HEK293 (cell line): ENCODE measurements around the gene SEC22A.

Experiments used
- CTCF ChIA-PET: fragments of 350-600 bp; formaldehyde crosslinking; extraction: SDS; loops from one replicate; lab custom pipeline; 2021; ENCODE audit warnings: antibody characterized with exemption; lab: Yijun Ruan, JAX
- POLR2A ChIA-PET: fragments of 300-600 bp; formaldehyde crosslinking; extraction: SDS; loops from one replicate; lab custom pipeline; 2020; ENCODE audit warnings: antibody characterized with exemption, inconsistent platforms; lab: Yijun Ruan, JAX
- H3K27ac ChIP-seq: fragments of 200-500 bp; sonication (Bioruptor generic); 2 replicates; pipeline ENCODE4 v1.5.1; 2014; ENCODE audit warnings: low read depth, low read length, control low read depth, inconsistent platforms; ENCODE audit errors: extremely low read depth
- H3K36me3 ChIP-seq, 2 experiments: fragments of 200-500 bp in 1 of 2; sonication (Bioruptor generic) in 1 of 2; 1 replicate in 1 of 2; 2 replicates in 1 of 2; pipeline ENCODE4 v1.5.1; 2014 to 2017; ENCODE audit warnings: inconsistent platforms in 2 of 2, low read length in 2 of 2; ENCODE audit not compliant: control insufficient read depth in 2 of 2, insufficient read depth in 1 of 2
- H3K4me1 ChIP-seq: fragments of 200-500 bp; sonication (Bioruptor generic); 2 replicates; pipeline ENCODE4 v1.5.1; 2014; ENCODE audit warnings: mild to moderate bottlenecking, low read length, inconsistent platforms; ENCODE audit not compliant: control insufficient read depth, insufficient read depth
- H3K4me3 ChIP-seq: 2 replicates; pipeline ENCODE4 v1.5.1; 2011; ENCODE audit warnings: low read depth, mild to moderate bottlenecking, control low read depth, low read length, moderate library complexity
- H3K9me3 ChIP-seq: fragments of 200-500 bp; sonication (Bioruptor generic); 2 replicates; pipeline ENCODE4 v1.5.1; 2014; ENCODE audit warnings: low read depth, low read length, inconsistent platforms; ENCODE audit not compliant: control insufficient read depth, insufficient read depth
- BCL11A ChIP-seq: fragments of 450-650 bp; formaldehyde crosslinking; IDR thresholded peaks from 2 replicates; pipeline ENCODE4 v1.5.1; 2016; ENCODE audit warnings: low read depth, missing biosample characterization, missing genetic modification characterization
- FEZF1 ChIP-seq: fragments of 450-650 bp; formaldehyde crosslinking; IDR thresholded peaks from 2 replicates; pipeline ENCODE4 v1.5.1; 2016; ENCODE audit warnings: missing biosample characterization, missing genetic modification characterization
- HIC1 ChIP-seq: fragments of 450-650 bp; formaldehyde crosslinking; IDR thresholded peaks from 2 replicates; pipeline ENCODE4 v1.5.1; 2016; ENCODE audit warnings: missing biosample characterization, missing genetic modification characterization
- OSR2 ChIP-seq: fragments of 450-650 bp; formaldehyde crosslinking; IDR thresholded peaks from 2 replicates; pipeline ENCODE4 v1.5.1; 2016; ENCODE audit warnings: missing biosample characterization, missing genetic modification characterization
- SETDB1 ChIP-seq: IDR thresholded peaks from one replicate; pipeline ENCODE4 v1.6.1; 2017; ENCODE audit warnings: mild to moderate bottlenecking, low read length, moderate library complexity, mixed read lengths; ENCODE audit not compliant: insufficient read length
- SP3 ChIP-seq: fragments of 450-650 bp; formaldehyde crosslinking; IDR thresholded peaks from 2 replicates; pipeline ENCODE4 v1.5.1; 2016; ENCODE audit warnings: missing biosample characterization, missing genetic modification characterization
- ZNF292 ChIP-seq: fragments of 450-650 bp; formaldehyde crosslinking; IDR thresholded peaks from 2 replicates; pipeline ENCODE4 v1.5.1; 2016; ENCODE audit warnings: low read depth, missing biosample characterization, missing genetic modification characterization, borderline replicate concordance
- ZNF354C ChIP-seq: fragments of 450-650 bp; formaldehyde crosslinking; IDR thresholded peaks from 2 replicates; pipeline ENCODE4 v1.5.1; 2016; ENCODE audit warnings: missing biosample characterization, missing genetic modification characterization, low read depth, borderline replicate concordance
- ZNF473 ChIP-seq: fragments of 450-650 bp; formaldehyde crosslinking; IDR thresholded peaks from 2 replicates; pipeline ENCODE4 v1.5.1; 2017; ENCODE audit warnings: missing biosample characterization, missing genetic modification characterization
- ZNF830 ChIP-seq: fragments of 450-650 bp; IDR thresholded peaks from 2 replicates; pipeline ENCODE4 v1.5.0; 2018; ENCODE audit warnings: missing biosample characterization, missing genetic modification characterization, low read depth, mild to moderate bottlenecking, moderate library complexity
- TF ChIP-seq, protein P1 (sequence below): fragments of 450-650 bp; formaldehyde crosslinking; IDR thresholded peaks from 2 replicates; pipeline ENCODE4 v1.5.1; 2017; ENCODE audit warnings: missing biosample characterization, missing genetic modification characterization
- TF ChIP-seq, protein P2 (sequence below): fragments of 450-650 bp; formaldehyde crosslinking; IDR thresholded peaks from 2 replicates; pipeline ENCODE4 v1.5.1; 2017; ENCODE audit warnings: missing biosample characterization, mild to moderate bottlenecking, missing genetic modification characterization, moderate library complexity
- TF ChIP-seq, protein P3 (sequence below): fragments of 450-650 bp; formaldehyde crosslinking; IDR thresholded peaks from 2 replicates; pipeline ENCODE4 v1.5.1; 2016; ENCODE audit warnings: missing biosample characterization, missing genetic modification characterization, low read depth
- TF ChIP-seq, protein P4 (sequence below): fragments of 450-650 bp; formaldehyde crosslinking; optimal IDR thresholded peaks from 2 replicates; pipeline ENCODE3; 2016; ENCODE audit warnings: missing biosample characterization, mild to moderate bottlenecking, missing genetic modification characterization
- TF ChIP-seq, protein P5 (sequence below): fragments of 450-650 bp; formaldehyde crosslinking; IDR thresholded peaks from 2 replicates; pipeline ENCODE4 v1.5.1; 2016; ENCODE audit warnings: missing biosample characterization, missing genetic modification characterization

The SEC22A gene

DNA sequence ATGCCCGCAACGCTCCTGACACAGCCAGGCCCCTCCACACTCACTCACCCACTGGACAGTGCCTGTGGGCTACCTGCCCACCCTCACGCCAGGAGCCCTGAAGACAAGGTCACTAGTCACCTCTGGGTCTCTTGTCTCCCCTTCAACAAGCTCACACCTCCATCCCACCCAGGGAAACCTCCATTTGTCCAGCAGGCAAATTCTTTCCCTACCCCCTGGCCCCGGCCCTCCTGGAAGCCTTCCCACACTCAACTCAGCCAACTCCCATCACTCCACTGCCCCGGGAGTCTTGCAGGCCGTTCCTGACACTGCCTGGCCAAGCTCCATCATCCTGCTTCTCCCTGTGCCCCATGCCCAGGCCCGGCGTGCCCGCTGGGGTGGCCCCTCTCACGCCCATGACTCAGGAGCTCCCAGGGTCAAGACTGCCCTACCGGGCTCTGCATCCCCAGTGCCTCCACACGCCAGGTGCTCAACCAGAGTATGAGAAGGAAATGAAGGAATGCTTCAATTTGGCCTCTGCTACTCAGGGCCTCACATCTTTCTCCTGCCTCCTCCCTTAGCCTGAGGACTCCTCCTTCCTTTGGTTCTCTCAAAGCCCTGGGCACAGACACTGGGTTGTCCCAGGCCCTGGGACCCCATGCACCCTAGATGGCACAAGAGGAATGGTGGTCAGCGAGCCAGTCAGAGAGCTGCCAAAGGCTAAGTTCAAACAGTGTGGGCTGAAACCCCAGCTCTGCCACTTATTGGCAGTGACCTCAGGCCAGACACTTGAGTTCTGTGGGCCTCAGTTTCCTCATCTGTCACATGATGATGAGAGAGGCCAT is 88.6 kb downstream of the SEC22A start:
- Histone ChIP-seq H3K4me1 (no peaks in the 10 kb centered on the region), H3K9me3 (no peaks in the 10 kb centered on the region), H3K27ac (no peak overlapping the region), H3K4me3 (no peak overlapping the region), H3K36me3 (no peaks in the 10 kb centered on the region)
- ChIA-PET CTCF (interaction anchor here (1.3 kb wide), 1 partner anchor 9 kb away, joined by 4 read pairs; no protein-coding TSS in a partner anchor), POLR2A (no interaction called here)
- TF ChIP-seq SETDB1 (no peak), ZNF354C (tag by site-specific recombination) (no peak), ZNF473 (tag by site-specific recombination) (no peak), BCL11A (no peak), SP3 (tag by site-specific recombination) (no peak), OSR2 (tag by site-specific recombination) (no peak), HIC1 (no peak), ZNF292 (tag by site-specific recombination) (no peak), ZNF830 (no peak), FEZF1 (no peak)
- TF ChIP-seq, protein P1, sequence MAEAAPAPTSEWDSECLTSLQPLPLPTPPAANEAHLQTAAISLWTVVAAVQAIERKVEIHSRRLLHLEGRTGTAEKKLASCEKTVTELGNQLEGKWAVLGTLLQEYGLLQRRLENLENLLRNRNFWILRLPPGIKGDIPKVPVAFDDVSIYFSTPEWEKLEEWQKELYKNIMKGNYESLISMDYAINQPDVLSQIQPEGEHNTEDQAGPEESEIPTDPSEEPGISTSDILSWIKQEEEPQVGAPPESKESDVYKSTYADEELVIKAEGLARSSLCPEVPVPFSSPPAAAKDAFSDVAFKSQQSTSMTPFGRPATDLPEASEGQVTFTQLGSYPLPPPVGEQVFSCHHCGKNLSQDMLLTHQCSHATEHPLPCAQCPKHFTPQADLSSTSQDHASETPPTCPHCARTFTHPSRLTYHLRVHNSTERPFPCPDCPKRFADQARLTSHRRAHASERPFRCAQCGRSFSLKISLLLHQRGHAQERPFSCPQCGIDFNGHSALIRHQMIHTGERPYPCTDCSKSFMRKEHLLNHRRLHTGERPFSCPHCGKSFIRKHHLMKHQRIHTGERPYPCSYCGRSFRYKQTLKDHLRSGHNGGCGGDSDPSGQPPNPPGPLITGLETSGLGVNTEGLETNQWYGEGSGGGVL (tag by site-specific recombination) = no peak
- TF ChIP-seq, protein P2, sequence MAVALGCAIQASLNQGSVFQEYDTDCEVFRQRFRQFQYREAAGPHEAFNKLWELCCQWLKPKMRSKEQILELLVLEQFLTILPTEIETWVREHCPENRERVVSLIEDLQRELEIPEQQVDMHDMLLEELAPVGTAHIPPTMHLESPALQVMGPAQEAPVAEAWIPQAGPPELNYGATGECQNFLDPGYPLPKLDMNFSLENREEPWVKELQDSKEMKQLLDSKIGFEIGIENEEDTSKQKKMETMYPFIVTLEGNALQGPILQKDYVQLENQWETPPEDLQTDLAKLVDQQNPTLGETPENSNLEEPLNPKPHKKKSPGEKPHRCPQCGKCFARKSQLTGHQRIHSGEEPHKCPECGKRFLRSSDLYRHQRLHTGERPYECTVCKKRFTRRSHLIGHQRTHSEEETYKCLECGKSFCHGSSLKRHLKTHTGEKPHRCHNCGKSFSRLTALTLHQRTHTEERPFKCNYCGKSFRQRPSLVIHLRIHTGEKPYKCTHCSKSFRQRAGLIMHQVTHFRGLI (tag by site-specific recombination) = no peak
- TF ChIP-seq, protein P3, sequence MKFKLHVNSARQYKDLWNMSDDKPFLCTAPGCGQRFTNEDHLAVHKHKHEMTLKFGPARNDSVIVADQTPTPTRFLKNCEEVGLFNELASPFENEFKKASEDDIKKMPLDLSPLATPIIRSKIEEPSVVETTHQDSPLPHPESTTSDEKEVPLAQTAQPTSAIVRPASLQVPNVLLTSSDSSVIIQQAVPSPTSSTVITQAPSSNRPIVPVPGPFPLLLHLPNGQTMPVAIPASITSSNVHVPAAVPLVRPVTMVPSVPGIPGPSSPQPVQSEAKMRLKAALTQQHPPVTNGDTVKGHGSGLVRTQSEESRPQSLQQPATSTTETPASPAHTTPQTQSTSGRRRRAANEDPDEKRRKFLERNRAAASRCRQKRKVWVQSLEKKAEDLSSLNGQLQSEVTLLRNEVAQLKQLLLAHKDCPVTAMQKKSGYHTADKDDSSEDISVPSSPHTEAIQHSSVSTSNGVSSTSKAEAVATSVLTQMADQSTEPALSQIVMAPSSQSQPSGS (tag by site-specific recombination) = no peak
- TF ChIP-seq, protein P4, sequence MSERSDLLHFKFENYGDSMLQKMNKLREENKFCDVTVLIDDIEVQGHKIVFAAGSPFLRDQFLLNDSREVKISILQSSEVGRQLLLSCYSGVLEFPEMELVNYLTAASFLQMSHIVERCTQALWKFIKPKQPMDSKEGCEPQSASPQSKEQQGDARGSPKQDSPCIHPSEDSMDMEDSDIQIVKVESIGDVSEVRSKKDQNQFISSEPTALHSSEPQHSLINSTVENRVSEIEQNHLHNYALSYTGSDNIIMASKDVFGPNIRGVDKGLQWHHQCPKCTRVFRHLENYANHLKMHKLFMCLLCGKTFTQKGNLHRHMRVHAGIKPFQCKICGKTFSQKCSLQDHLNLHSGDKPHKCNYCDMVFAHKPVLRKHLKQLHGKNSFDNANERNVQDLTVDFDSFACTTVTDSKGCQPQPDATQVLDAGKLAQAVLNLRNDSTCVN = no peak
- TF ChIP-seq, protein P5, sequence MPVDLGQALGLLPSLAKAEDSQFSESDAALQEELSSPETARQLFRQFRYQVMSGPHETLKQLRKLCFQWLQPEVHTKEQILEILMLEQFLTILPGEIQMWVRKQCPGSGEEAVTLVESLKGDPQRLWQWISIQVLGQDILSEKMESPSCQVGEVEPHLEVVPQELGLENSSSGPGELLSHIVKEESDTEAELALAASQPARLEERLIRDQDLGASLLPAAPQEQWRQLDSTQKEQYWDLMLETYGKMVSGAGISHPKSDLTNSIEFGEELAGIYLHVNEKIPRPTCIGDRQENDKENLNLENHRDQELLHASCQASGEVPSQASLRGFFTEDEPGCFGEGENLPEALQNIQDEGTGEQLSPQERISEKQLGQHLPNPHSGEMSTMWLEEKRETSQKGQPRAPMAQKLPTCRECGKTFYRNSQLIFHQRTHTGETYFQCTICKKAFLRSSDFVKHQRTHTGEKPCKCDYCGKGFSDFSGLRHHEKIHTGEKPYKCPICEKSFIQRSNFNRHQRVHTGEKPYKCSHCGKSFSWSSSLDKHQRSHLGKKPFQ = no peak
